AG09309 (cell line): ENCODE data around the gene FXYD3.

Source experiments
- DNase-seq: peaks from one replicate; pipeline ENCODE4 v3.0.0-alpha.2; 2010; ENCODE audit warnings: low read depth
- H3K4me3 ChIP-seq: 2 replicates; pipeline ENCODE4 v1.5.1; 2011; ENCODE audit warnings: mild to moderate bottlenecking, low read depth, low read length, moderate library complexity; ENCODE audit not compliant: control insufficient read depth
- CTCF ChIP-seq: IDR thresholded peaks from 2 replicates; pipeline ENCODE4 v1.5.1; 2011; ENCODE audit warnings: mild to moderate bottlenecking, low read depth, low read length, inconsistent platforms; ENCODE audit not compliant: insufficient read depth, control insufficient read depth; ENCODE audit errors: missing control alignments

FXYD3 gene

GRCh38 chr19:35110974-35111373 lies 4.6 kb upstream of the FXYD3 start:
- TF ChIP-seq CTCF: no peak
- DNase-seq: no peak
- H3K4me3 ChIP-seq: no peak overlapping the region

GRCh38 chr19:35112995-35113688 lies 2.5 kb upstream of the FXYD3 start:
- TF ChIP-seq CTCF: no peak
- no peak overlapping the region for H3K4me3 ChIP-seq
- DNase-seq: no peak

GRCh38 chr19:35114353-35115176 lies 1.1 kb upstream of the FXYD3 start:
- H3K4me3 ChIP-seq: no peak overlapping the region
- DNase-seq: no peak
- TF ChIP-seq CTCF: peak; percentile 98

- TF ChIP-seq CTCF: no peak
- DNase-seq: no peak
- H3K4me3 ChIP-seq: no peak overlapping the region
Measured at GRCh38 chr19:35116072-35116801, 614 bp downstream of the FXYD3 start.

GRCh38 chr19:35117116-35117515 lies 1.5 kb downstream of the FXYD3 start:
- no peak for TF ChIP-seq CTCF
- H3K4me3 ChIP-seq: no peak overlapping the region
- DNase-seq: no peak

GRCh38 chr19:35117799-35118198 lies 2.2 kb downstream of the FXYD3 start:
- no peak for TF ChIP-seq CTCF
- DNase-seq: no peak
- H3K4me3 ChIP-seq: no peak overlapping the region
